Articular chondrocyte of knee joint (primary cell): ENCODE results near the gene PPP1R10. TPM values are rescaled to one million over a fixed set of nuclear protein-coding genes. Genes with fewer than 3 reads are reported as not detected.

Source experiments
- small RNA-seq: library from RNA; depleted of rRNA; stranded (forward); fragments of <200 nt; gene quantifications from one replicate; pipeline ENCODE3, GENCODE V24; 2012
- total RNA-seq: library from RNA; depleted of rRNA; stranded (reverse); fragments of >200 nt; gene quantifications from 2 replicates; pipeline ENCODE4 v1.2.3, GENCODE V29; 2012

The PPP1R10 gene
- 43.3 and 56.8 TPM in 2 replicates for total RNA-seq

DNA sequence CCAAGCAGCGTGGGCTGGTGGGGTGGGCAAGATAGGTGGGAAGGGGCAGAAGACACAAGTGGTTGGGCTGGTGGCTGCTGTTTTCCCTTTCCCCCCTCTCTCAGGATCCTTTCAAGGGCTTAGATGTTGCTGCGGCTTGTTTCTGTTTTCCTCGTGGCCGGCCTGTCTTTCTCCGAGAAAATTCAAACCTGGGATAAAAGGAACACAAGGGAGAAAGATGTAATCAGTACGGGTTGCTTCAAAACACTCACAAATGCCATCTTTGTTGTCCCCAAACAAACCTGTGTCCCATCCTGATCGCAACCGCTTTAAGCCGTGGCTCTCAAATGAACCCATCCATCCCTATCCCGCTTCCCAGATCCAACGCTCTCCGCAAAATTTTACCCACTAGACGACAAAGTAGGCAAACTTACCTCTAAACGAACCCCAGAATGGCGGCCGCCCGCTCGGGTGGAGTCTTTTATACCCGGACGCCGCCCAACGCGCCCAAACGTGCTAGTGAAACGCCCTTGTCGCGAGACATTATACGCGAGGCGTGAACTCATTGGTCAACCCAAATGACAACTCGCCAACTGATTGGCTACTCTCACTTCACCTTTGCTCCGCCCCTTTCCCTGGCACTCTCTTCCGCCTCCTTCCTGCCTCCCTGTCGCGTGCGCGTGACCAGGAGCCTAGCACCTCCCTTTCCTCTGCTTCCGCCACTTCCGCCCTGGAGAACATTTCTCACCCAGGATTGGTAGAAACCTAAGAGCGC, at the start of gene PPP1R10:
TSS of gene PPP1R10 (minus strand) at position 433 of the 754 bp plus-strand sequence. CDS start 7,299 bp downstream, outside the sequence.

DNA sequence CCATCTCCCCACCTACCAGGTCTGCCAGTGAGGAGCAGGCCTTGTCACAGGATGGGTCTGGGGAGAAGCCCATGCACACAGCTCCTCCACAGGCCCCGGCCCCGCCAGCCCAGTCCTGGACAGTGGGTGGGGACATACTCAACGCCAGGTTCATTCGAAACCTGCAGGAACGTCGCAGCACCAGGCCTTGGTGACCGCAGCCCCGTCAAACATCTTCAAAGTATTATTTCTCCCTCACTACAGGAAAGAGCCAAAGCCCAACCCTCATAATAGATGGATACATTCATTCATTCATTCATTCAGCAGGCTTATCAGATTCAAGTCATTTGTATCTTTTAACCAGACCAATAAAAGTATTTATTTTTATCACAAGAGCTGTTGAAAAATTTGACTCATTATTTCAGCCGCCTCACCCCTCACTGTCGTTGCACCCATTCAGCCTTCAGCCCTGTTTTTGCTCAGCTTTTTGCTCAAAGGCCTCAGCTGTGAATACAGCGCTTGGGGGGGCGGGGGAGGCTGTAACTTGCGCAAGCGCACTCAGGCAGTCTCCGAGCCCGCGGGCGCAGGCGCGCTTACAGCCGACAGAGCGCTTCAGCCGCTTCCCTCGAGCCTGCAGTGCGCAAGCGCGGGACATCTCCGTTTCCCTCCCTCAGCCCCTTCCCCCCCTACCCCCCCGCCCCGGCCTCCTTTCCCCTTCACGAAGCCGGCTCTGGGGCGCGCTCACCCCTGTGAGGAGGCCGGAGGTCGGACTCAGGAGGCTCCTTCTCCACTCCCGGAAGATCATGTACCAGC, 29.6 kb upstream of the PPP1R10 start, which contains the start of gene C6orf136:
TSS of gene C6orf136 (plus strand) at position 684 of the 792 bp plus-strand sequence. CDS start at position 783, 99 bp downstream.

DNA sequence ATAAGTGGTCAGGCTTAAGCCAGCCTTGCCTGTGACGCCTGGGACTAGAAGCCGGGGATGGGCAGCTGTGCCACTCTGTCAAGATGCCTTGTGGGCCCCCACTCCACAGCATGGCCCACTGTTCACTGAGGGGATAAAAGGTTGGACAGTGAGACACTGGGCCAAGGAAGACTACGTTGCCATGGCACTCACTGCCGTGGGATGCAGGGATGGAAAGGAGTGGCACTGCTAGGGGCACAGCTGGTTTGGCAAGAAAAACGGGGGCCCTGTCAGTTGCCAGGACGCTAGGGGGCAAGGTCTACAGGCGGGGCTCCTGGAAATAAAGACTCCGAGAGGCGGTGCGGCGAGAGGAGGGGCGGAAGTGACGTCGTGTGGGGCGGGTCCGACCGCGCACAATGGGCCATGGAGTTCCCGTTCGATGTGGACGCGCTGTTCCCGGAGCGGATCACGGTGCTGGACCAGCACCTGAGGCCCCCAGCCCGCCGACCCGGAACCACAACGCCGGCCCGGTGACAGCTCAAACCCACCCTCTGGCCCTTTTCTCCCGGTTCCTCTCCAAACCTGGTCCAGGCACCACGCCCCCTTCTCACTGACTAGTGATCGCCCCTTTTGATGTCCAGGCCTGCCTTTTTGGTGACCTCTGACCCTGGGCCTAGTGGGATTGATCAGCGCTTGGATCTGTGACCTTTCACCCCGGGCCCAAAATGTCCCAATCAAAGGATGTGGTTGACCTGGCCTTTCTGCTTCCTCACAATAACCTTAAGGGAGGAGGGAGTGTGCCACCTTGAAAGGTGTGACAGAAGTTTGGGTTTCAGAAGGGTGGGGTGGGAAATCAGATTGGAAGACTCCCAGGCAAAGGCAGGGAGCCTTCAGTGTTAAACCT, 9.7 kb upstream of the PPP1R10 start, which contains the start of gene ATAT1:
TSS of gene ATAT1 (plus strand) at position 391 of the 883 bp plus-strand sequence.

DNA sequence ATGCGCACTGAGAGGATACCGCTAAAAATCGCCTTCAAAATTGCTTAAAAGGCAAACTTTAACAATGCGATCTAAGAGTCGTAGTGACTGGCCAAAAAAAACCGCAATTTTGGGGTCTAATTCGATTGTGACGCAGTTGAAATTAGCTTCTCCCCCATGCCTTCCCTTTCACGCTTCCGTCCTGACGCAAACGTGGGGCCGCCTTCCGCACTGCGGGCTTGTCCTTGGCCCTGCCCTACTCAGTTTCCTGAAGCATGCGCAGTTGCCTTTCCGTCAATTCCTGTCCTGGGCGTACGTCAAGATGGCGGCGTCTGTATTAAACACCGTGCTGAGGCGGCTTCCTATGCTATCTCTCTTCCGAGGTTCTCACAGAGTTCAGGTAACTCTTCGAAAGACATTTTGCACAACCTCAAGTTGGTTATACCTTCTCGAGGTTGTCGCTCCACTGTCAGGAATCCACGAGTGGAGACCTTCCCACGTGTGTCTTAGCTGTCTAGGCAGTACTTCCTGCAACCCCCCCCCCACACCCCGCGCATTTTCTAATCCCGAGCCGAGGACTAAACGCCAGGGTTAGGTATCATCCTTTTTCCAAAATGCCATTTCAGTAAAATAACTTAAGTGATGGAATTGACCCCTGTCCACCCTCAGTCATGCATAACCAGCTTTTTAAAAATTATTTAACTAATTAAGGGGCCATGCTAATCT, 674 bp upstream of the PPP1R10 start, which contains the start of gene MRPS18B:
TSS of gene MRPS18B (plus strand) at position 276 of the 705 bp plus-strand sequence. CDS start at position 302, 26 bp downstream.

DNA sequence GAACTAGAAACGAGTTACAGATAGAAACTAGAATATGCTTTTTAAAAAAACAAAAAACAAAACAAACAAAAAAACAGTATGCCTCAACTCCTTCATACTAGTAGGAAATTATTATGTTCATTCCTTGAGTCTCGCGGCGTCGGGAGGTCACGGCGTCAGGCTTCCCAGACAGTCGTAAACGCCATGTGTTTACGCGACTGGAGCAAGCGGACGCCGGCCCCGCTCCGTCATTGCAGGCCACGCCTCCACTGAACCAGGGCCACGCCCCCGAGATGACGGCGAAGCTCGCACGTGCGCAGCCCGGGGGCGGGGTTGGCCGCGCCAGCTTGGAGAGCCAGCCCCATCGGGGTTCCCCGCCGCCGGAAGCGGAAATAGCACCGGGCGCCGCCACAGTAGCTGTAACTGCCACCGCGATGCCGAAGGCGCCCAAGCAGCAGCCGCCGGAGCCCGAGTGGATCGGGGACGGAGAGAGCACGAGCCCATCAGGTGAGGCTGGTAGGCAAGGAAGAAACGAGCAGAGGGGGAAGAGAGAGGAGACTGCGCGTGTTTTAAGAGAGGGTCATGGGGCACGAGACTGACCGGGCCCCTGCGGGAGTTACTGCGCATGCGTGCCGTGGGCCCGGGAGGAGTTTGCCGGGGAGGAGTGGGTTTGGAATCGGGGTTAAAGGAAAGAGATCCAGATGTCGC, 45.8 kb downstream of the PPP1R10 start, which contains the start of gene ABCF1:
TSS of gene ABCF1 (plus strand) at position 368 of the 687 bp plus-strand sequence. CDS start at position 414, 46 bp downstream.

DNA sequence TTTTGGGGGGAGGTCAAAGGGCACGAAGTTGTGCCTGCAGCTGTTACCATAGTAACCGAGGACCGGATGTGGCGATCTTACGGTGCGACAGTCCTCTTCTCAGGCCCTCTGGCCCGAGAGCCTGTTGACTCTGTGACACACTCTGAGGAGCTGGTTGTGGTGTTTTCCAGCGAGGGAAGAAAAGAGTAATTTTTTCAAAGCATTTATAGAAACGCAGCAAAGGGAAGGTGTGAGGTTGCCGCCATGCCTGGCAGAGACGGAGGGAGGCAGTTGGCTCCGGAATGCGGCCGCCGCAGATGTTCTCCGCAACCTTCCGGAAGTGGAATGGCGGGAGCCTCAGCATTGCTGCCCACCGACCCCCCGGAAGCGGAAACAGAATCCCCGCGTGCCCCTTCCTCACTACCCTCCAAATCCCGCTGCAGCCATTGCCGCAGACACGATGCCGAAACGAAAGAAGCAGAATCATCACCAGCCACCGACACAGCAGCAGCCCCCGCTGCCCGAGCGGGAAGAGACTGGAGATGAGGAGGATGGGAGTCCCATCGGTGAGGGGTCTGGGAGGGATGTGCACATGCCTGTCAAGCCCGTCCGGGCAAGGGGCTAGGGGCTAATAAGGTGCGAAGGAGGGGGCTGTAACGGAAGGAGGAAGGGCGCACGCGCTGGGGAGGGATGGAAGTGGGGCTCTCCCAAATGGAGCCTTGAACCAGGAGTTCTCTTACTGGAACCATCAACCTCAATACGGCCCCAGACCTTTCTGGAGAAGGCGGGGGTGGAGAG, 59.9 kb downstream of the PPP1R10 start, which contains the start of gene PRR3:
TSS of gene PRR3 (plus strand) at position 390 of the 777 bp plus-strand sequence. CDS start at position 440, 50 bp downstream.

DNA sequence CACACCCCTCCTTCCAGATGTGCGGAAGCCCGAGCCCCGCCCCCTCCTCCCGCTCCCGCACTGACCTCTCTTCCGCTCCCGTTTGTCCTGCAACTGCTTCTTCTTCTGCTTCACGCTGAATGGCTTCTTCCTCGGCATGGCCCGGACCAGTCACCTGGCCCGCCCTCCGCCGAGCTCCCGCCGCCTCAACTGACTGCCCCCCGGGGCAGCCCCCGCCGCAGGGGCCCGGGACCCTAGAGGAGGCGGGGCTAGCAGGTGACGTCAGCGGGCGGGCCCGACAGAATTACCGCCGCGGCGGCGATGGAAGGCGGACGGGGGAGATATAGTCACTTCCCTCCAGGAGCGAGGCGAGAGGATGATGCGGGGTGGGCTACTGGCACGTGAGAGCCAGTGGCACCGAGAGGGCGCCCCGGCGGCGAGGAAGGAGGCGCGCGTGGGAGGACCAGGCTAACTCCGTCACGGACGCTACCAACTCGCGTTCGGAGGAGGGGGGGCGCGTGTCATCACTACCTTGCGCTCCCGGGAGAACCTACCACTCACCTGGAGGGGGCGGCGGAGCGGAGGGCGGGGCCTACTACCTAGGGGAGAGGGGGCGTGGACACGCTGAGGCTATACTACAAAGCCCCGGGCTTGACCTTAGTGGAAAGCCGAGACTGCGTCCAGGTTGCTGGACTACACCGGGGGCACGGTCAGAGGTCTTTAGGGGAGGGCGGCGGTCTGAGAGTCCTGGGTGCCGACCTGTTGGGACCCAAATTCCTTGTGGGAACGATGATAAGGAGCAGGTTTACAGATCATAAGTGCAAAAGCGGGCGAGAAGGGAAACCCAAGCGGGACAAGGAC, 60.8 kb downstream of the PPP1R10 start, which contains the start of gene GNL1:
TSS of gene GNL1 (minus strand) at position 424 of the 840 bp plus-strand sequence. CDS start at position 138, 286 bp downstream.

Small RNA genes within 50 kb of the gene (small RNA-seq; reads per million reads assigned to genes)
- gene MIR877 = not detected

Other genes with a start within 250 kb of the PPP1R10 start
- 291 and 298 TPM in 2 replicates for gene HLA-E, start 127.7 kb downstream of the PPP1R10 start, total RNA-seq
- 53.3 and 53.5 TPM in 2 replicates for gene GNL1, start 60.8 kb downstream of the PPP1R10 start, total RNA-seq
- 5.7 and 8.2 TPM in 2 replicates for gene PRR3, start 59.9 kb downstream of the PPP1R10 start, total RNA-seq
- 41.1 and 45.6 TPM in 2 replicates for gene ABCF1, start 45.8 kb downstream of the PPP1R10 start, total RNA-seq
- gene MRPS18B, start 597 bp upstream of the PPP1R10 start, total RNA-seq = 84.2 and 95.2 TPM in 2 replicates
- 4.6 and 6.3 TPM in 2 replicates for gene ATAT1, start 9.6 kb upstream of the PPP1R10 start, total RNA-seq
- 1.1 and 2.9 TPM in 2 replicates for gene C6orf136, start 29.9 kb upstream of the PPP1R10 start, total RNA-seq
- 22.9 and 23.0 TPM in 2 replicates for gene DHX16, start 55.8 kb upstream of the PPP1R10 start, total RNA-seq
- gene PPP1R18, start 69.4 kb upstream of the PPP1R10 start, total RNA-seq = 47.8 and 67.2 TPM in 2 replicates
- 3.5 and 4.4 TPM in 2 replicates for gene NRM, start 73.7 kb upstream of the PPP1R10 start, total RNA-seq
- 6.8 and 8.4 TPM in 2 replicates for gene MDC1, start 100.0 kb upstream of the PPP1R10 start, total RNA-seq
- gene TUBB, start 103.1 kb upstream of the PPP1R10 start, total RNA-seq = 566 and 592 TPM in 2 replicates
- gene FLOT1, start 125.4 kb upstream of the PPP1R10 start, total RNA-seq = 90.3 and 99.3 TPM in 2 replicates
- gene IER3, start 127.3 kb upstream of the PPP1R10 start, total RNA-seq = 17.0 and 54.6 TPM in 2 replicates